ENCODE measurements around the gene ELFN1. TPM values are rescaled to one million over a fixed set of nuclear protein-coding genes. Genes with fewer than 3 reads are reported as not detected.
"Not testable (repeated sequence)": the region's sequence is repeated elsewhere in the genome, so short reads cannot be mapped to it uniquely, and the experiment has no call there.

Gene ELFN1
- total RNA-seq, 4 donors from 2014 or later, result 0.12 to 1.0 (median 0.46) TPM

GRCh38 chr7:1717903-1718676 lies 48.0 kb downstream of the ELFN1 start:
- Histone ChIP-seq H3K36me3 (no peaks in the 10 kb centered on the region), H3K9me3 (no peaks in the 10 kb centered on the region), H3K27me3 (no peaks in the 10 kb centered on the region), H3K27ac (no peak overlapping the region), H3K4me3 (no peak overlapping the region), H3K4me1 (peaks cover 4 to 10% of the 10 kb centered on the region in 2 donors)
- DNase-seq (no peak), ATAC-seq (no peak)
- in situ Hi-C loops (cut with MboI; ENCODE audit: low sequenced_read_pairs in 4 of 4) (no loop called here), intact Hi-C loops (cut with DNase I; ENCODE audit: low total_unique reads) (no loop called here)
- TF ChIP-seq, protein P1, sequence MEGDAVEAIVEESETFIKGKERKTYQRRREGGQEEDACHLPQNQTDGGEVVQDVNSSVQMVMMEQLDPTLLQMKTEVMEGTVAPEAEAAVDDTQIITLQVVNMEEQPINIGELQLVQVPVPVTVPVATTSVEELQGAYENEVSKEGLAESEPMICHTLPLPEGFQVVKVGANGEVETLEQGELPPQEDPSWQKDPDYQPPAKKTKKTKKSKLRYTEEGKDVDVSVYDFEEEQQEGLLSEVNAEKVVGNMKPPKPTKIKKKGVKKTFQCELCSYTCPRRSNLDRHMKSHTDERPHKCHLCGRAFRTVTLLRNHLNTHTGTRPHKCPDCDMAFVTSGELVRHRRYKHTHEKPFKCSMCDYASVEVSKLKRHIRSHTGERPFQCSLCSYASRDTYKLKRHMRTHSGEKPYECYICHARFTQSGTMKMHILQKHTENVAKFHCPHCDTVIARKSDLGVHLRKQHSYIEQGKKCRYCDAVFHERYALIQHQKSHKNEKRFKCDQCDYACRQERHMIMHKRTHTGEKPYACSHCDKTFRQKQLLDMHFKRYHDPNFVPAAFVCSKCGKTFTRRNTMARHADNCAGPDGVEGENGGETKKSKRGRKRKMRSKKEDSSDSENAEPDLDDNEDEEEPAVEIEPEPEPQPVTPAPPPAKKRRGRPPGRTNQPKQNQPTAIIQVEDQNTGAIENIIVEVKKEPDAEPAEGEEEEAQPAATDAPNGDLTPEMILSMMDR (IDR thresholded peaks at IDR 0.05 in 4 of 5, conservative IDR thresholded peaks at IDR 0.05 in 1 of 5), result no peak
- TF ChIP-seq POLR2A (IDR thresholded peaks at IDR 0.05), result no peak

GRCh38 chr7:1718850-1719249 lies 48.8 kb downstream of the ELFN1 start:
- H3K4me3 ChIP-seq; in situ Hi-C loops (cut with MboI; ENCODE audit: low sequenced_read_pairs in 4 of 4); H3K27me3 ChIP-seq; DNase-seq; intact Hi-C loops (cut with DNase I; ENCODE audit: low total_unique reads); H3K4me1 ChIP-seq; H3K9me3 ChIP-seq; H3K27ac ChIP-seq; H3K36me3 ChIP-seq; ATAC-seq: not testable (repeated sequence)

GRCh38 chr7:1719256-1719655 lies 49.2 kb downstream of the ELFN1 start:
- in situ Hi-C loops (cut with MboI; ENCODE audit: low sequenced_read_pairs in 4 of 4); H3K36me3 ChIP-seq; H3K4me3 ChIP-seq; H3K9me3 ChIP-seq; ATAC-seq; H3K27ac ChIP-seq; H3K27me3 ChIP-seq; intact Hi-C loops (cut with DNase I; ENCODE audit: low total_unique reads); DNase-seq; H3K4me1 ChIP-seq: not testable (repeated sequence)

GRCh38 chr7:1719913-1720312 lies 49.8 kb downstream of the ELFN1 start:
- DNase-seq, result no peak
- no peak for ATAC-seq

DNA sequence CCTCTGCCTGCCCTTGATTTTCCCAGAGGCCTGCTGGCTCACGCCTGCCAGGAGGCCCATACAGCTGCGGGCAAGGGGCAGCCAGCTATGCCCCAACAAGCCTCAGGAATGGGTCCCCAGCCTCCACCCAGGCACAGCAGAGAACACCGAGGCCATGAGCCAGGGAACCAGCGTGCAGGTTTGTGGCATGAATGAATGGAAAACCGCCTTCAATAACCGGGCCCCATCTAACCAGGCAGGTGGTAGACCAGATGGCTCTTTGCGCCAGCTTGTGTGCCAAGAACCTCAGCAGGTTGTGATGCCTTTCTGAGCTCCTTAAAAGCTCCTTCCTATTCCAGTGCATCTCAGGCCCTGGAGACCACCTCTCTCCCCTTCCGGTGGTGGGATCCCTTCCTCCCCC lies 50.2 kb downstream of the ELFN1 start:
- H3K4me1 ChIP-seq, result peaks cover 4% of the 10 kb centered on the region in 2 donors
- no peaks in the 10 kb centered on the region for H3K27me3 ChIP-seq
- no peak overlapping the region for H3K27ac ChIP-seq
- H3K36me3 ChIP-seq, result no peaks in the 10 kb centered on the region
- DNase-seq (no peak), ATAC-seq (no peak)
- in situ Hi-C loops (cut with MboI; ENCODE audit: low sequenced_read_pairs in 4 of 4) (no loop called here), intact Hi-C loops (cut with DNase I; ENCODE audit: low total_unique reads) (no loop called here)
- TF ChIP-seq, protein P1 (IDR thresholded peaks at IDR 0.05 in 4 of 5, conservative IDR thresholded peaks at IDR 0.05 in 1 of 5), result no peak
- H3K4me3 ChIP-seq, result no peak overlapping the region
- H3K9me3 ChIP-seq, result no peaks in the 10 kb centered on the region

More at GRCh38 chr7:1719913-1720312, 49.8 kb downstream of the ELFN1 start:
- H3K4me1 ChIP-seq, result peaks cover 2% of the 10 kb centered on the region in 2 donors
- no peaks in the 10 kb centered on the region for H3K36me3 ChIP-seq
- no peak for TF ChIP-seq POLR2A (IDR thresholded peaks at IDR 0.05)
- TF ChIP-seq, protein P1 (IDR thresholded peaks at IDR 0.05 in 4 of 5, conservative IDR thresholded peaks at IDR 0.05 in 1 of 5), result no peak
- H3K9me3 ChIP-seq, result no peaks in the 10 kb centered on the region
- in situ Hi-C loops (cut with MboI; ENCODE audit: low sequenced_read_pairs in 4 of 4), result no loop called here
- no peak overlapping the region for H3K4me3 ChIP-seq
- H3K27me3 ChIP-seq, result no peaks in the 10 kb centered on the region
- H3K27ac ChIP-seq, result no peak overlapping the region
- intact Hi-C loops (cut with DNase I; ENCODE audit: low total_unique reads), result no loop called here

All from gastrocnemius medialis (tissue), 4 donors.